Endometrium (tissue), 2 donors: ENCODE measurements around the gene NUDT14.

Experiments used
- FAIRE-seq: peaks from 2 replicates; lab custom pipeline; 2012; peaks lifted over from hg19 to GRCh38; lab: Jason Lieb, UNC
- donor health status: control.
- donor health status: control.

NUDT14 gene

GRCh38 chr14:105146181-105146975, 34.7 kb downstream of the NUDT14 start:
- FAIRE-seq = no peak

DNA sequence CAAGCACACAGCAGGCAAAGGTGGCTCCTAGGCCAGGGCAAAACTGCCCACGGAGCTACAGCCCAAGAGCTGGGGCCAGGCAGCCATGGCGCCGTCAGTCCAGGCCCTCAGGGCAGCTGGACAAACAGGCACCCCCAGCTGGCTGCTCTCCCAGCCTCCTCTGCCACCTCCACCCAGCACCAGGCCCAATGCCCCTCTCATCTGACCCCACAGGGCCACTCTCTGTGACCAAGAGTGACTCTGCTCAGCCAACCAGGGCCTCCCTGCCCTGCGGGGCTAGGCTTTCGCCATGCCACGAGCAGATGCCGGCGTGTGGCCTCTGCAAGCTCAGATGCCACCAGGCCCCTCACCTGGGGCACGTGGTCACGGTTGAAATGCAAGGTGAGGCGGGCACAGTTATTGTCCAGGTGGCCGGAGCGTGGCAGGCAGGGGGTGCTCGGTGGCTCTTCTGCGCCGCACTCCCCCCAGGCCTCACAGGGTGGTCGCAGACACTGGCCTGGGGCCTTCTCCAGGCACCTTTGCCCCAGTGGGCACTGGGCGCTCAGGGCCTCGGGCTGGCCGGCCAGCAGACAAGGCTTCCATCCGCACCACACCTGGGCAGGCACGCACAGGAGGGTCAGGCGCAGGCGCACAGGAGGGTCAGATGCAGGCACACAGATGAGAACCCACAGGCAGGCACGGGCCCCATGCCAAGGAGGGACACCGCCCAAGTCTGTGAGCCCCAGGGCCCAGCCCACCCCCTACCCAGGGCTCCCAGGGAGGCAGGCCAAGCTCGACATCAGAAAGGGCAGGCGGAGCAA, 35.5 kb downstream of the NUDT14 start:
- FAIRE-seq = no peak

GRCh38 chr14:105144666-105145380, 36.3 kb downstream of the NUDT14 start:
- no peak for FAIRE-seq

DNA sequence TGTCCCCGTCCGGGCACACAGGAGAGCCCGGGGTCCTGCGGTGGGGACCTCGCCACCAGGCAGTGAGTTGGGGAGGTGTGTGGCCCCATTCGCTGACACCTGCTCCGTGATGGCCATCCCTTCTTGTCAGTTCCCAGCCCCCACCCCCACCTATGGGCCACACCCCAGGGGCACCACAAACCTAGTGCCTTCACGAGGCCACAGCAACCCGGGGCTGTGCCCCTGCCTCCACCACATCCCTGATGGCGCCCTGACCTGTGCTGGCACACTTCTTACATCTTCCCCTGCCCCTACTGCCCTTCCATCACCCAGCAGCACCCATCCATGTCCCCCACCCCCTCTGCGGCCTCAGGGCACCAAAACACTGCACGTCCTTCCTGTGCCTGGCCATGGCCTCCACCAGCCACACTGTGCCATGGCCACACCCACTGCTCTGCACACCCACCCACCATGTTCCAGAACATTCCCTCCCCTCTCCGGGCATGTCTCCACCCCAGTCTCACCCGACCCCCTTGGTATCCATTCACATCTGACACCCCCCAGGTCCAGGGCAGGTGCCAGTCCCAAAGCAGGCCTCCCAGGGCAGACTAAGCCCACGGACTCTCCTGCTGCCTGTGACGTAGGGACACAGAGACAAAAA, 37.0 kb downstream of the NUDT14 start:
- FAIRE-seq = no peak

DNA sequence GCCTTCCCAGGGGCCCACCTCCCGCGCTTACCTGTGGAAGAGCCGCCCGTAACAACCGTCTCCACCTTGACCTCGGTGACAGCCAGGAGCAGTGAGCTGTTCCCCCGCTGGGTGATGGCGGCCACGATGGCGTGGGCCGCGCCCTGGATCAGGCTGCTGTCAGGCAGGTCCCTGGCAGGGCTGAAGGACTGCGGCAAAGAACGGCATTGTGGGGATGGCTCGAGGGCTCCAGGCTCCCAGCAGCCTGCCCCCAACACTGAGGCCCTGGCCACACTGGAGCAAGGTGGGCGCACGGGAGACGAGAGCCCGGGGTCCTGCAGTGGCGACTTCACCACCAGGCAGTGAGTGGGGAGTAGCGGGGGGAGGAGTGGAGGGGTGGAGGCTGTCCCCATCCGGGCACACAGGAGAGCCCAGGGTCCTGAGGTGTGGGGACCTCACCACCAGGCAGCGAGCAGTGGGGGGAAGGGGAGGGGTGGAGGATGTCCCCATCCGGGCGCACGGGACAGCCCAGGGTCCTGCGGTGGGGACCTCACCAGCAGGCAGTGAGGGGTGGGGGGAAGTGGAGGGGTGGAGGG, 37.6 kb downstream of the NUDT14 start:
- no peak for FAIRE-seq

- no peak for FAIRE-seq
These were observed 38.3 kb downstream of the NUDT14 start for GRCh38 chr14:105142651-105143450.

DNA sequence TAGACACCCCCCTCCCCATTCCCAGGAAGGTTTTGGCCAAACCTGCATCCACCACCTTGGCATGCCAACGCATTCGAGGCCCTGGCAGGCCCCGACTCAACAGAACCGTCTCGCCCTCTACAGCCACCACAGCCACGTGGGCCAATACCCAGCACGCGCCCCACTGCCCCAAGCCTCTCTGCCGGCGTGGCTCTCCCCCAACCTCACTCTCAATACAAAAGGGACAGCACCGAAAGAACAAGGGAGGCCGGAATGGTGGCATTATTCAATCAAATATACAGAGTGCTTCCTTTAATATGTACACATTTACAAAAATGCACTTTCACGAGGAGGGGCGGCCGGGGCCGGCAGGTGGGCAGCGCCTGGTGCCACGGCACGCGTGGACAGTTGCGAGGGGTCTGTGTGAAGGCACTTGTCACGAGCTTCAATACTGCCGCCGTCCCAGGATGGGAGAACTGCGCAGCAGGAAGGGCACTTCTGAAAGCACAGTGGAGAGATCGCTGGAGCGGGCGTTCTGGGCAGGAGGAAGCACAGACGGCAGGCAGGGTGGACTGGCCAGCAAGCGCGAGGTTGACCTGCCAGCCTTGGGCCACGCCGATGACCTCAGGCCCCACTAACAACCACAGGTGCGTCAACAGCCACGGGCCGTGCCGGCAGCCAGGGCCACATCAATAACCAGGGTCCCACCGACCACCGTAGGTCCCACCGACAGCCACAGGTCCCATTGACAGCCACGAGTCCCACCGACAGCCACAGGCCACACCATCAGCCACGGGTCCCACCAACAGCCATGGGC, 39.4 kb downstream of the NUDT14 start:
- FAIRE-seq = no peak

GRCh38 chr14:105141026-105141425, 40.1 kb downstream of the NUDT14 start:
- no peak for FAIRE-seq

- no peak for FAIRE-seq
These were observed 40.5 kb downstream of the NUDT14 start for GRCh38 chr14:105140581-105140980.

DNA sequence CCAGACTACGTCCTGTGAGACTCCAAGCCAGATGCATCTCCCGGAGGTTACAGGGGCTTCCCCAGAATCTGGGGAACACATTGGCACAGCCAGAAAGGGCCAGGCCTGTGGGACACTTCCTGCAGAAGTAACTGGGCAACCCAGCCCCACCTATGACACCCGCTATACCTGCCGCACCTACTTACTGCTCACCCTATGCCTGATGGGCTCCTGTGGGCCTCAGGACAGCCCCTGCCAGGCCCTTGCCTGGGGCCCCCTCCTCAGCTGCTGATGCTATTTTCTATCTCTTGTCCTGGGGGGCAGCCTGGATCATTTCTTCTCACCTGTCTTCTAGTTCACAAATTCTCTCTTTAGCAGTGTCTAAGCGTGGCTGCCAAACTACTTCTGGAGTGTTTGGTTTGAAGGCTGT, 41.3 kb downstream of the NUDT14 start:
- no peak for FAIRE-seq

DNA sequence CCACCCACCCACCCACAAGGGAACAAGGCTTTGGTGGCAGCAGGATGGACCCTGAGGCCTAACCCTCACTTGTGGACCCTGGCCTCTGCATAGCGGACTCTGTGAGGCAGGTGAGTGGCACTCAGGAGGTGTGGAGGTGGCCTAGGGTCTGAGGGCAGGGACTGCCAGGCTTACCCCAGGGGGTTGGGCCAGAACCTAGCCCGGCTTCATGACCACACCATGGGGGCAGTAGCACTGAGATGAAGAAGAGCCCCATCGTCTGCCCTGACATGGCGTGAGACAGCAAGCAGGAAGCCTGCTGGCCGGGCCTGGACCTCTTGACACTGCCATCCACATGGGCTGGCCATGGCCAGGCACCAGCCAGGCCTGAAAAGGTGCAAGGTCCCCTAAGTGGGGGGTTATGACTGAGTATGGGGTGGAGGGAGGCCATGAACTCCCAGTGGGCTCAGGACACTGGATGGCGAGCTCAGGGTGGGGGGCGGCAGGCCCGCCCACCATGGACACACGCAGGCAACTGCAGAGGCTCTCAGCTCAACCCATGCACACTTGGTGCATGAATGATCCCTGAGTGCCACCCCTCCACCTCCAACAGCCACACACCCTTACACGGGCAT, 41.8 kb downstream of the NUDT14 start:
- no peak for FAIRE-seq

DNA sequence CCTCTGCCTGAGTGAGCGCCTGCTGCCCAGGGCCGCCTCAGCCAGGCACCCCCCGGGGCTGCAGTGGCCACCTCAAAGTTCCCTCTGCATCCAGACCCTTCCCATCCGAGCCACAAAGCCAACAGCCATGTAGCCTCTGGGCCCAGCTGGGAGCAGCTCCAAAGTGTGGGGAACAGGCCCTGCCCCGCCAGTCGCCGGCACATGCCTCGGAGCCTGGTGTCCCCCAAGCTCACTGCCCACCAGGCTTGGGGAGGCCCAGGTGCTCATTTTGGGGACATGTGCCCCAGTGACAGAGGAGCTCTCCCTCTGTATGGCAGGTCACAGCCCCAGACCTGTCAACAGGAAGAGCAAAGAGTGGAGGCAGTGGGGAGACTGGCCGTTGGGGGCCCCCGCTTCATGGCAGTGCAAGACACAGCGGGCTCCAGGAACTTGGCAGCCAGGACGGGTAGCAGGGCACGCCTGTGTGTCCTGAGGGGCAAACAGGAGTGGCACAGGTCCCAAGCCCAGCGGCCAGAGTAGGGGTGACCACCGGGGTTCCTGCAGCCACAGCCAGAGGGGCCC, 42.5 kb downstream of the NUDT14 start:
- FAIRE-seq = no peak

DNA sequence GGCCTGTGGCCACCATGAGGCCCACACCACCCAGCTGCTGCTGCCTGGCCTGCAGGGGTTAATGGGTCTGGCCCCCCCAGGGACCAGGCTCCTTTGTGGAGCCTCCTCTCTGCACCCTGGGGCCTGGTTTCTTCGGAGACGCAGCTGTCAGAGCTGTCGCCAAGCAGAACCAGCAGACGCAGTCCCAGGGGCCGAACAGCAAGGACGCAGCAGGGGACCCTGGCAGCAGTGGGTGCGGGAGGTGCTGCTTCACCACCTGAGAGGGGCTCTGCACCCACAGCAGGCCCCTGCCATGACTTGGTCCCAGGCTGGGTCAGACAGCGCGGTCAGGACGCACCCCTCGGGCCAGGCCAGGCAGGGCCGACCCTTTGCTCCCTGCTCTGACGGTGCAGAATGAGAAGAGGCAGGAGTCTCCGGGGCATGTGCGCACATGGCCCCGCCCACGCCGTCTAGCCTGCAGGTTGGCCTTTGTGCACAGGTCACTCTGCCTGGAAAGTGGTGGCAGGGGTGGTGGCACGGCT, 43.0 kb downstream of the NUDT14 start:
- FAIRE-seq = no peak

DNA sequence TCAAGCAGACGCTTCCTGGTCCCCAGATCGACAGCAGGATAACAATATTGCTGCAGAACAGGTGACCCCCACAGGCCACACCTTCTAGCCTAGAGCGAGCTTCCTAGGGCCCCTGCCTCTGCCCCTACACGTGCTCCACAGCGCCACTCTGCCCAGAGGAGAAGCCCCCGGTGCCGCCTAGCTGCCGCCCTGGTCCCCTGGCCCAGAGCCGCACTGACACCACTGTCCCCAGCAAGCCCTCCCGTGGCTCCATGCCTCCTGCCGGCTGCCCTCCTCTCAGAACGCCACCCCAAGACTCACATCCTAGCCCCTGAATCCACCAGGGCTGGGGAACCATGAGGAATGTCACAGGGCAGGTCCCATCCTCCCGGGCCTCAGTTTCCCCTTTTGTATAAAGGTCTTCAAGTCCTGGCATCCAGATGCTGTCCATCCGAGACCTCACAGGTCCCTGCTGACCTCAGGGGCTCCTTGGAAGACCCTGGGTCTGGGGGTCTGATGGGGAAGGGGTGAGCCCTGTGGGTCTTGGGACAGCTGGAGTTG, 43.6 kb downstream of the NUDT14 start:
- no peak for FAIRE-seq

GRCh38 chr14:105136401-105137322, 44.5 kb downstream of the NUDT14 start:
- no peak for FAIRE-seq

GRCh38 chr14:105135700-105136395, 45.3 kb downstream of the NUDT14 start:
- no peak for FAIRE-seq
